ENCODE results near the gene KCNK16.

GRCh38 chr6:39369987-39370386 lies 47.5 kb upstream of the KCNK16 start:
- no peak for TF ChIP-seq CTCF (IDR thresholded peaks at IDR 0.05)
- TF ChIP-seq POLR2A (IDR thresholded peaks at IDR 0.05), result no peak
- TF ChIP-seq POLR2AphosphoS5 (IDR thresholded peaks at IDR 0.05), result no peak

Data from breast epithelium (tissue), 3 donors.